Tibial nerve (tissue), 4 donors: ENCODE data around the gene PRPF6. TPM values are rescaled to one million over a fixed set of nuclear protein-coding genes. Genes with fewer than 3 reads are reported as not detected.

Experiments
- DNase-seq, 2 donors: peaks; one replicate each; pipeline ENCODE4 v3.0.0-alpha.2; 2019; ENCODE audit warnings: low spot score in 2 of 2
- H3K27ac ChIP-seq, 4 donors: fragments of 200-600 bp; sonication (generic) in 3 of 4; one replicate each; pipeline ENCODE4 v1.5.1; 2017 to 2019; ENCODE audit warnings: mild to moderate bottlenecking in 1 of 4
- H3K27me3 ChIP-seq, 2 donors: fragments of 200-600 bp; sonication (generic) in 1 of 2; one replicate each; pipeline versions ENCODE4 v1.5.1 to v1.6.0; 2017 to 2019
- H3K36me3 ChIP-seq, 3 donors: fragments of 200-600 bp; sonication (generic); one replicate each; pipeline ENCODE4 v1.5.1; 2018 to 2019
- H3K4me1 ChIP-seq, 4 donors: fragments of 200-600 bp; sonication (generic) in 3 of 4; one replicate each; pipeline ENCODE4 v1.5.1; 2017 to 2019
- H3K4me3 ChIP-seq, 4 donors: fragments of 200-600 bp; sonication (generic) in 3 of 4; one replicate each; pipeline ENCODE4 v1.5.1; 2017 to 2019; ENCODE audit warnings: mild to moderate bottlenecking in 1 of 4, moderate library complexity in 1 of 4
- H3K9me3 ChIP-seq, 4 donors: fragments of 200-600 bp; sonication (generic) in 3 of 4; one replicate each; pipeline ENCODE4 v1.5.1; 2017 to 2019
- CTCF ChIP-seq, 5 experiments: fragments of 200-600 bp in 3 of 5; fragments of 450-650 bp in 2 of 5; sonication (generic) in 3 of 5; IDR thresholded peaks; one replicate each; pipeline ENCODE4 v1.5.1; 2016 to 2019; ENCODE audit warnings: antibody characterized with exemption in 5 of 5, mild to moderate bottlenecking in 3 of 5, moderate library complexity in 2 of 5
- EP300 ChIP-seq, 2 donors: sonication (generic); formaldehyde crosslinking; IDR thresholded peaks; one replicate each; pipeline ENCODE4 v1.6.1; 2017; ENCODE audit warnings: antibody characterized with exemption in 2 of 2, mild to moderate bottlenecking in 1 of 2
- POLR2A ChIP-seq, 2 donors: fragments of 450-650 bp; IDR thresholded peaks; one replicate each; pipeline ENCODE4 v1.6.1; 2017; ENCODE audit warnings: antibody characterized with exemption in 2 of 2, mild to moderate bottlenecking in 2 of 2, moderate library complexity in 2 of 2
- WGBS, 2 donors: methylation state at CpG; one replicate each; pipeline ENCODE4 v1.1.5; 2018; 5-methylcytosine and 5-hydroxymethylcytosine counted together
- total RNA-seq, 4 donors: library from RNA; depleted of rRNA; stranded (reverse); fragments of >200 nt; gene quantifications; one replicate each; pipeline ENCODE4 v1.1.0, GENCODE V29; 2016

Gene PRPF6
- total RNA-seq, 4 donors from 2014 or later = 70.5 to 77.0 (median 73.8) TPM

DNA sequence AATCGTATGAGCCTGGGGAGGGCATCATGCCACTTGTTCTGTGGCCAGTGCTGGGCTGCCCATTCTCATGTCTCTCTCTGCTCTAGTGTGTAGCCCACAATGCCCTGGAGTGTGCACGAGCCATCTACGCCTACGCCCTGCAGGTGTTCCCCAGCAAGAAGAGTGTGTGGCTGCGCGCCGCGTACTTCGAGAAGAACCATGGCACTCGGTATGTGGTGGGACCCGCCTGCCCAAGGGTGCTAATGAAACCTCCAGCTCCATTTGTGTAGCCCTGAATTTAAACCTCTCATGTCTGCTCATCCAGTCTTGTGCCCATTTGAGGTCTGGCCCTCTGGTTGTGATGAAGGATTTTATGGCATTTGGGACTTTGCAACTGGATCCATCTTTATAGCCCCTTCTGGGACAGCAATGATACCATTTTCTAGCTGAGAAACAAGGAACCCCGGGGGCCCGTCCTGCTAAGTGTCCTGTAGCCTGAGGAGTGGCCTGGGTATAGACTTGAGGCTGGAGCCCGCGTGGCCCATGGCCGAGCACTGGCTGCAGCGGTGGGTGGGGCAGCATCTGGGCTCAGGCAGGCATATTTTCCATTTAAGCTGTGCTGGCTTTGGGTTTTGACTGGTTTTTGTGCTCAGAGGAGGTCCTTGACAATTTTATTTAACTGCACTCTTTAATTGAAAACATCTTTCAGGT lies 41.9 kb downstream of the PRPF6 start:
- no peaks in the 10 kb centered on the region for H3K4me1 ChIP-seq
- TF ChIP-seq POLR2A (IDR thresholded peaks at IDR 0.05) (no peak), CTCF (IDR thresholded peaks at IDR 0.05) (no peak), EP300 (IDR thresholded peaks at IDR 0.05) (no peak)
- H3K4me3 ChIP-seq = no peak overlapping the region
- DNase-seq = no peak
- no peaks in the 10 kb centered on the region for H3K27me3 ChIP-seq
- no peaks in the 10 kb centered on the region for H3K9me3 ChIP-seq
- no peak overlapping the region for H3K27ac ChIP-seq
- peaks cover 3 to 100% (median 59%) of the 10 kb centered on the region in 3 donors for H3K36me3 ChIP-seq
- 92 to 96% methylated on average over 17 of the region's 17 CpGs for WGBS, 2 donors

- Histone ChIP-seq H3K4me3 (no peak overlapping the region), H3K36me3 (peaks cover 3 to 100% (median 65%) of the 10 kb centered on the region in 3 donors), H3K27ac (no peak overlapping the region), H3K27me3 (no peaks in the 10 kb centered on the region), H3K4me1 (no peaks in the 10 kb centered on the region), H3K9me3 (no peaks in the 10 kb centered on the region)
- 69 to 72% methylated on average over 12 to 15 of the region's 15 CpGs for WGBS, 2 donors
- no peak for DNase-seq
- TF ChIP-seq CTCF (IDR thresholded peaks at IDR 0.05) (no peak), POLR2A (IDR thresholded peaks at IDR 0.05) (no peak), EP300 (IDR thresholded peaks at IDR 0.05) (no peak)
Measured at GRCh38 chr20:64023361-64024140, 42.6 kb downstream of the PRPF6 start.

DNA sequence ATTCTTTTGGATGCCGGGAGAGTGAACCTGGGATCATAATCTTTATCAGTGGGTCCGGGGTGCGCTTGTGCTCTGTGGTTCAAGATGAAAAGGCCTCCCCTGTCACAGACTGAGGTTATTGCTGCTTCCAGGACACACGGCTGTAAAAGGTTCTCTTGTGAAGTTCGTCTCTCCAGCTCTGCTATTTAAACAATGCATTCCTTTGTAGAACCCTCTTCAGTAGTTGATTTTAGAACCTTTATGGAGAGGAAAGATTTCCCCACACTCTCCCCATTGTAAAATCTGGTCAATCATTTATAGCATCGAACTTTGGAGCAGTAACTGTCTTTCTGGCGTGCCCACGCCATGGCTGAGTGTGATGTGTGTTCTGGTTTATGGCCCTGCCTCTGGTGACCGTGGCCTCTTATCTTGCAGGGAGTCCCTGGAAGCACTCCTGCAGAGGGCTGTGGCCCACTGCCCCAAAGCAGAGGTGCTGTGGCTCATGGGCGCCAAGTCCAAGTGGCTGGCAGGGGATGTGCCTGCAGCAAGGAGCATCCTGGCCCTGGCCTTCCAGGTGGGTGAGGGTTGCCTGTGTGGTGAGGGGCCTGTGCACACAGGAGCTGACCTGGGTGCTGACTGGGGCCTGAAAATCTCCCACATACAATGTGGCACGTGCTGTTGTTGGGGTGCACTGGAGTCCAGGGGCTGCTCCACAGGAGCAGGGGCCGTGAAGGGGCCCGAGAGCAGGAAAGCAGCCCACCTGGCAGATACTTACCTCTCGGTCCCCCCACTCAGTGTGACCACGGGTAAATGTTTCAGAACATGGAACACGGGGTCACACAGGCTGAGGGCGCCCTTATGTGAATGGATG lies 43.4 kb downstream of the PRPF6 start:
- no peak for DNase-seq
- 65 to 74% methylated on average over 16 to 17 of the region's 17 CpGs for WGBS, 2 donors
- H3K36me3 ChIP-seq = peaks cover 3 to 100% (median 66%) of the 10 kb centered on the region in 3 donors
- no peaks in the 10 kb centered on the region for H3K4me1 ChIP-seq
- no peaks in the 10 kb centered on the region for H3K27me3 ChIP-seq
- TF ChIP-seq CTCF (IDR thresholded peaks at IDR 0.05) (no peak), EP300 (IDR thresholded peaks at IDR 0.05) (no peak), POLR2A (IDR thresholded peaks at IDR 0.05) (no peak)
- no peak overlapping the region for H3K4me3 ChIP-seq
- H3K27ac ChIP-seq = no peak overlapping the region
- H3K9me3 ChIP-seq = no peaks in the 10 kb centered on the region

DNA sequence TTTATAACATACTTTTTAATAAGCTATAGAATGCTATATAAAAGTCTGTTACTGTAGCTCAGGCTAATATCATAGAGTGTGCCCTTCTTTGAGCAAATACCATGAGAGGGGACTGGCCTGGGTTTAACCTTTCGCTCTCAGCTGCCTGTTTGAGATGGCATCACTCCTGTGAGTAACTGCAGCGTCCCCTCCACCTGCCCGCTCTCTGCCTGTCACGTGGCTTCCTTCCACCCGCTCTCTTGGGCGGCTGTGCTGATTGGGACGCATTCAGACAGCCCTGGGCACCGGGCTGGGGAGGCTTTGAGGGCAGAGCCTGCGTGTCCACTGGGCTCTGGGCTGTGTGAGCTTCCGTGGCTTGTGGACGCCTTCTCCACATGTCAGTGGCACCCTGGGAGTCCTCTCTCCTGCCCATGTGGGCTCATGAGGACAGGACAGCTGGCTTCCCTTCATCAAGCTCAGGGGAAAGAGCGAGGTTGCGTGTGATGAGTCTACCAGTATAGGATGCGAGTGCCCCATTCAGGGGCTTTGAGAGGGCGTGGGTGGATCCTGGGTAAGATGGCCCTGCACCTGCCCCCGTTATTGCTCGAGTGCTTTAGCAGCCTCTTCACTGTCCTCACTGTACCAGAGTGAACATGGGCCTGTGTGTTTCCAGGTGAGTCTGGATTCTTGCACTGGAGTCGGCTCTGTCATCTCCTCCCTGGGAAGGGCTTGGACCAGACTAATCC lies 44.3 kb downstream of the PRPF6 start:
- no peak overlapping the region for H3K4me3 ChIP-seq

More for the DNA sequence above, 44.3 kb downstream of the PRPF6 start:
- Histone ChIP-seq H3K9me3 (no peaks in the 10 kb centered on the region), H3K27ac (no peak overlapping the region), H3K27me3 (no peaks in the 10 kb centered on the region), H3K4me1 (no peaks in the 10 kb centered on the region), H3K36me3 (peaks cover 3 to 100% (median 71%) of the 10 kb centered on the region in 3 donors)
- 93 to 94% methylated on average over 18 of the region's 18 CpGs for WGBS, 2 donors
- TF ChIP-seq POLR2A (IDR thresholded peaks at IDR 0.05) = no peak
- TF ChIP-seq CTCF (IDR thresholded peaks at IDR 0.05) = no peak
- TF ChIP-seq EP300 (IDR thresholded peaks at IDR 0.05) = no peak
- DNase-seq = no peak
